GM19193 (cell line): ENCODE measurements around the gene ACLY.

Experiments used
- POLR2A ChIP-seq: IDR thresholded peaks from 4 replicates; pipeline ENCODE4 v1.6.1; 2011; ENCODE audit not compliant: insufficient read depth, insufficient read length; ENCODE audit errors: extremely low read depth

The ACLY gene

DNA sequence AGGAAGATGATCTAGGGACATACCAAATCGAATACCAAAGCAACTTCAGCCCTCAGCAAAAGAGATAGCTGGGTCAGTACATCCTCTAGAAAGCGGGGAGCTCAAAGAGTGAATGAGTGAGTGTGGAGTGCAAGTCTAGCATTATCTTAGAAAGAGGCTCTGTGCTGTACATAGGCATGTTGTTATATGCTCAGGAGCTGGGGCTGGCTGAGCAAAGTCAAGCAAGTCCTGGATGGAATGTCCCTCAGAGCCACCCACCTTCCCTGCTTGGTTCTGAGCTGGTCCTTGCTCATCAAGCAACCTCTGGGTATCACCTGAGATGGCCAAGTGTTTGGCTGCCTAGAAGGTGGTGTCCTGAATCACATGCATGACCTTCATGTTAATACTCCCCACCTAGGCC is 48.7 kb downstream of the ACLY start:
- TF ChIP-seq POLR2A: no peak

DNA sequence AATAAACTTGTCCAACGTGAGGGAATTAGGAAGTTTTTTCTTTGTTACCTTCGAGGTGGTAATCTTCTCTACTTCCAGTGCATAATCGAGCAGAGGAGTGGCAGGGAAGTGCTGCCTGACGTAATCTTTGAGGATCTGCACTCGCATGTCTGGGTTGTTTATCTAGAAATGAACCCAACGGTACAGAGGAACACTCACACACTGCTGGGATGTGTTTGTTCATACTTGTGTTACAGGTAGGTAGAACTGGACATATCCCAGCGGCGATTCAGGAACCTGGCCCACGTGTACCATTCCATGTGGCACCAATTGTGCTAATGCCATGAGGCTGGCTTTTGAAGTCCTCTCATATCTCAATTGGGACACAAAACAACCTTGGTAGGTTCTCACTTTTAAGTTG is 49.3 kb downstream of the ACLY start:
- TF ChIP-seq POLR2A: no peak

DNA sequence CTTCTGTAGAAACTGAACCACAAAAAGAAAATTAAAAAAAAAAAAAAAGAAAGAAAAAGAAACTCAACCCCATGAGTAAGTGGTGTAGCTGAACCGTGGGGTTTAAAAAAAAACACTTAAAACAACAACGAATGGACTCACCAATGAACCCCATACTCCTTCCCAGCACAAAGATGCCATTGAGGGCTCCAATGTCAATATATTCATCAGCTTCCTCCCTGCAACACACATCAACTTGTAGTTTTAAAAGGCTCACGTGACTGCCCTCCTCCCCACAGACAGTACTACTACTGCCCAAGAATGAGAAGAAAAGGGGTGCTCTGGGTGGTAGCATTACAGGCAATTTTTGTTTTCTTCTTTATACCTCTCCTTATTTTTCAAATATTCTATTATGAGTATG is 50.2 kb downstream of the ACLY start:
- no peak for TF ChIP-seq POLR2A

- no peak for TF ChIP-seq POLR2A
Measured at GRCh38 chr17:41865596-41865893, 53.2 kb downstream of the ACLY start.

DNA sequence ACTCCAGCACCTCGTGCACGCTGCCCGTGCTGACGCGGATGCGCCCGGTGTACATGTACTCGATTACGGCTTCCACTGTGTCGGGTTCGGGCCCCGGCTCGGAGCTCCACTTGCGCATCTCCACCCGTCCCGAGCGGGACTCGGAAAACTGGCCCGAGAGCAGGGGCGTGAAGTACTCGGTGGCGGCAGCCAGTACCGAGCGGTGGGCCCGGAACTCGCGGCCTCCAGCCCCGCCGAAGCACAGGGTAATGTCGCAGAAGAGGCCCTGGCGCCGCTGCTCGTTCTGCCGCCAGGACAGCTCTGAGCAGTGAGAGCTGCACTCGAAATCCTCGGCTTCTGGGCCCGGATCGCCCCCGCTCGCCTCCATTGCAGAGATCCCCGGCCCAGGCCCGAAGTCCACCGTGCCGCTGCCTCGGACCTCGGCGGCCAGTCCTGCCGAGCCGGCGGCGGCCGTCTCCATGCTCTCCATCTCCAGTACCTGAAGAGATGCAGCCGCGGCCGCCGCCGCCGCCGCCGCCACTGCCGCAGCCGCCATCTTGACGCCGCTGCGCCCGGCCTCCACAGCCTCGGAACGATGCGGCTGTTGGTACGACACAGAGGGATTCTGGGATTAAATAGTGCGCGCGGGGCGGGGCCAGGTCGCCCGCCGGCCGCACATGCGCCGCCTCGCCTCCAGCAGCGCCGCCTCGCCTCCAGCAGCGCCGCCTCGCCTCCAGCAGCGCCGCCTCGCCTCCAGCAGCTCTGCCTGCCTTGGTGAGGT is 53.7 kb downstream of the ACLY start, which contains the start of gene KLHL11:
KLHL11 (minus strand) TSS at position 588 of the 760 bp plus-strand sequence; CDS start at position 535, 53 bp downstream.
- peak; percentile 96 for TF ChIP-seq POLR2A

DNA sequence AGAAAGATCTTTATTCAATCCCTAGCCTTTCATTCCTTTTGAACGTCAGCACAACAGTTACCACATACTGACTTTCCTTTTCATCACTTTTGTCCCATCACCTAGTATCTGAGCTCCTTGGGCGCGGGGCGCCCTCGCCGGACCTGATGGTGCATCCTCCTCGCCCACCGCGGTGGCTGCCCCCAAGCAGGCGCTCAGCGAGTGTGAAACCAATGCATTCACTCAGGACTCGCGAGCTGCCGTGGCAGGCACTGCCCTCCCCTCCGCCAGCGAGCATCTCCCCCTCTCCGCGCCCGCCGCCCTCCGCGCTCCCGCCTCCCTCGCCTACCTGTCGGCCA is 54.3 kb downstream of the ACLY start:
- TF ChIP-seq POLR2A: no peak

- TF ChIP-seq POLR2A: no peak
Measured at GRCh38 chr17:41863074-41863848, 55.5 kb downstream of the ACLY start.

DNA sequence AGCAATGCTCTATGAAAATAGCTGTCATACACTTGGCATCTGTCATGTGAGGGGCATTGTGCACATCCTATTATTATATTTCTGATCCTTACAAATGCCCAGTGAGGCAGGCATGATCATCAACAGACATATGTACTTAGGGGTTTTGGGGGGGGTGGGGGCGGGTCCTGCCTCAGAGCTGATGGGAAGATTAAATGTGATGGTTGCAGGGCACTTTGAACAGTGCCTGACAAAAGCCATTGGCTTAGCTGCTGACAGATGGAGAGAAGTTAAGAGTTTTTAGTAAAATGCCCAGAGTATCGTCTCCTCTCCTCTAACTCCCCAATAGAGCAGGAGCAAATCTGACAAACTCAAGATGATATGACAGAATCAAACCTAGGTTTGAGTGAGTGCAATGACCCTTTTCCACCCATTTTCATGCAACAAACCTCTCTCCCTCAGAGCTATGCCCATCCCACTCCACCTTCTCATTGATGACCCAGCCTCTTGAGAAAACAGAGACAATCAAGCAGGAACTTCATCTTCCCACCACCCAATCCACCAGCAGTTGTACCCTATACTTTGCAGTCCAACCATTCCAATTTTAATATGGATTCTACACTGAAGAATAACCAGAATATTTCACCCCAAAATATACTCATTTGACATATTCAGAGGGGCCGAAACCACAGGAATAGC is 58.4 kb downstream of the ACLY start:
- no peak for TF ChIP-seq POLR2A

- TF ChIP-seq POLR2A: no peak
Measured at GRCh38 chr17:41849251-41849990, 69.3 kb downstream of the ACLY start.

- no peak for TF ChIP-seq POLR2A
Measured at GRCh38 chr17:41848788-41849187, 70.0 kb downstream of the ACLY start.

GRCh38 chr17:41844971-41845370 is 73.8 kb downstream of the ACLY start:
- no peak for TF ChIP-seq POLR2A

GRCh38 chr17:41837761-41838538 is 80.8 kb downstream of the ACLY start, which contains the start of gene KLHL10:
KLHL10 (plus strand) TSS chr17:41837825; CDS start chr17:41837933, 108 bp downstream.
- TF ChIP-seq POLR2A: no peak

- TF ChIP-seq POLR2A: no peak
Measured at GRCh38 chr17:41836550-41837196, 82.1 kb downstream of the ACLY start.

GRCh38 chr17:41835800-41836549 is 82.8 kb downstream of the ACLY start, which contains the start of gene NT5C3B:
NT5C3B (minus strand) TSS chr17:41836232; CDS start chr17:41836193, 39 bp downstream.
- TF ChIP-seq POLR2A: peak; percentile 50
